Measurements from ENCODE around the gene CCDC102B. TPM values are rescaled to one million over a fixed set of nuclear protein-coding genes. Genes with fewer than 3 reads are reported as not detected.
"Not testable (repeated sequence)": the region's sequence is repeated elsewhere in the genome, so short reads cannot be mapped to it uniquely, and the experiment has no call there.

Gene CCDC102B
- total RNA-seq, 2 donors from 2014 or later = 4.9 to 5.0 TPM

- Mint-ChIP-seq H3K4me3 (no peak overlapping the region), H3K4me1 (no peaks in the 10 kb centered on the region), H3K27me3 (ENCODE audit: insufficient read depth) (no peaks in the 10 kb centered on the region), H3K36me3 (ENCODE audit: low read depth) (no peaks in the 10 kb centered on the region), H3K9me3 (peaks cover 3% of the 10 kb centered on the region), H3K27ac (no peak overlapping the region)
- DNase-seq = no peak
- H3K27ac ChIP-seq (ENCODE audit: low read depth, low read length) = no peak overlapping the region
- H3K4me1 ChIP-seq (ENCODE audit: control insufficient read depth, insufficient read depth, low read length) = no peaks in the 10 kb centered on the region
- H3K36me3 ChIP-seq (ENCODE audit: control insufficient read depth, insufficient read depth, low read length) = no peaks in the 10 kb centered on the region
- no peaks in the 10 kb centered on the region for H3K9me3 ChIP-seq (ENCODE audit: control insufficient read depth, low read length)
- H3K4me3 ChIP-seq (ENCODE audit: low read length) = no peak overlapping the region
- H3K27me3 ChIP-seq (ENCODE audit: control insufficient read depth, insufficient read depth, low read length, poor library complexity, severe bottlenecking) = no peaks in the 10 kb centered on the region
- H3K9ac ChIP-seq (ENCODE audit: extremely low read depth, low read length, poor library complexity, severe bottlenecking) = no peak overlapping the region
- WGBS, 2 experiments (ENCODE audit: insufficient coverage in 1 of 2, insufficient read length in 1 of 2) = 100% methylated on average over 1 to 3 of the region's 3 CpGs
- no peak for TF ChIP-seq CTCF (conservative IDR thresholded peaks at IDR 0.05)
Observed at GRCh38 chr18:68784071-68784470, 13.8 kb upstream of the CCDC102B start.

- peak overlapping the region; percentile 54 for H3K4me3 Mint-ChIP-seq
- not testable (repeated sequence) for H3K4me3 ChIP-seq (ENCODE audit: low read length); H3K4me1 Mint-ChIP-seq; H3K9me3 Mint-ChIP-seq; H3K9ac ChIP-seq (ENCODE audit: extremely low read depth, low read length, poor library complexity, severe bottlenecking); H3K27me3 Mint-ChIP-seq (ENCODE audit: insufficient read depth); H3K4me1 ChIP-seq (ENCODE audit: control insufficient read depth, insufficient read depth, low read length); H3K27ac Mint-ChIP-seq; DNase-seq; H3K36me3 ChIP-seq (ENCODE audit: control insufficient read depth, insufficient read depth, low read length); H3K9me3 ChIP-seq (ENCODE audit: control insufficient read depth, low read length); H3K27ac ChIP-seq (ENCODE audit: low read depth, low read length); H3K36me3 Mint-ChIP-seq (ENCODE audit: low read depth); H3K27me3 ChIP-seq (ENCODE audit: control insufficient read depth, insufficient read depth, low read length, poor library complexity, severe bottlenecking)
- 83% methylated on average over 15 of the region's 22 CpGs; no CpG with 5 or more reads in 1 of the 2 experiments for WGBS, 2 experiments (ENCODE audit: insufficient coverage in 1 of 2, insufficient read length in 1 of 2)
Observed at GRCh38 chr18:68790290-68790689, 7.6 kb upstream of the CCDC102B start.

- Mint-ChIP-seq H3K27ac (no peak overlapping the region), H3K4me3 (no peak overlapping the region), H3K9me3 (no peaks in the 10 kb centered on the region), H3K36me3 (ENCODE audit: low read depth) (peaks cover 2% of the 10 kb centered on the region), H3K4me1 (no peaks in the 10 kb centered on the region), H3K27me3 (ENCODE audit: insufficient read depth) (no peaks in the 10 kb centered on the region)
- Histone ChIP-seq H3K27ac (ENCODE audit: low read depth, low read length) (no peak overlapping the region), H3K36me3 (ENCODE audit: control insufficient read depth, insufficient read depth, low read length) (no peaks in the 10 kb centered on the region), H3K9ac (ENCODE audit: extremely low read depth, low read length, poor library complexity, severe bottlenecking) (no peak overlapping the region), H3K4me3 (ENCODE audit: low read length) (no peak overlapping the region), H3K4me1 (ENCODE audit: control insufficient read depth, insufficient read depth, low read length) (no peaks in the 10 kb centered on the region), H3K27me3 (ENCODE audit: control insufficient read depth, insufficient read depth, low read length, poor library complexity, severe bottlenecking) (no peaks in the 10 kb centered on the region), H3K9me3 (ENCODE audit: control insufficient read depth, low read length) (no peaks in the 10 kb centered on the region)
- TF ChIP-seq CTCF (conservative IDR thresholded peaks at IDR 0.05) = no peak
- DNase-seq = no peak
- WGBS, 2 experiments (ENCODE audit: insufficient coverage in 1 of 2, insufficient read length in 1 of 2) = 90% methylated on average over 1 to 2 of the region's 2 CpGs
Observed at GRCh38 chr18:68791801-68792200, 6.1 kb upstream of the CCDC102B start.

GRCh38 chr18:68793951-68794350 is 3.9 kb upstream of the CCDC102B start:
- Mint-ChIP-seq H3K9me3 (no peaks in the 10 kb centered on the region), H3K4me1 (no peaks in the 10 kb centered on the region), H3K27me3 (ENCODE audit: insufficient read depth) (no peaks in the 10 kb centered on the region), H3K36me3 (ENCODE audit: low read depth) (peaks cover 2% of the 10 kb centered on the region), H3K27ac (no peak overlapping the region), H3K4me3 (no peak overlapping the region)
- H3K4me3 ChIP-seq (ENCODE audit: low read length) = no peak overlapping the region
- no peaks in the 10 kb centered on the region for H3K9me3 ChIP-seq (ENCODE audit: control insufficient read depth, low read length)
- H3K4me1 ChIP-seq (ENCODE audit: control insufficient read depth, insufficient read depth, low read length) = no peaks in the 10 kb centered on the region
- H3K36me3 ChIP-seq (ENCODE audit: control insufficient read depth, insufficient read depth, low read length) = no peaks in the 10 kb centered on the region
- H3K27ac ChIP-seq (ENCODE audit: low read depth, low read length) = no peak overlapping the region
- H3K27me3 ChIP-seq (ENCODE audit: control insufficient read depth, insufficient read depth, low read length, poor library complexity, severe bottlenecking) = no peaks in the 10 kb centered on the region
- no peak for TF ChIP-seq CTCF (conservative IDR thresholded peaks at IDR 0.05)
- H3K9ac ChIP-seq (ENCODE audit: extremely low read depth, low read length, poor library complexity, severe bottlenecking) = no peak overlapping the region
- no peak for DNase-seq

All from endodermal cell (in vitro differentiated cells).